ENCODE measurements around the gene CORO2A. TPM values are rescaled to one million over a fixed set of nuclear protein-coding genes. Genes with fewer than 3 reads are reported as not detected.
"Not testable (repeated sequence)": the region's sequence is repeated elsewhere in the genome, so short reads cannot be mapped to it uniquely, and the experiment has no call there.

The CORO2A gene
- total and polyA plus RNA-seq, 4 donors: 1.7 to 7.9 (median 5.1) TPM

DNA sequence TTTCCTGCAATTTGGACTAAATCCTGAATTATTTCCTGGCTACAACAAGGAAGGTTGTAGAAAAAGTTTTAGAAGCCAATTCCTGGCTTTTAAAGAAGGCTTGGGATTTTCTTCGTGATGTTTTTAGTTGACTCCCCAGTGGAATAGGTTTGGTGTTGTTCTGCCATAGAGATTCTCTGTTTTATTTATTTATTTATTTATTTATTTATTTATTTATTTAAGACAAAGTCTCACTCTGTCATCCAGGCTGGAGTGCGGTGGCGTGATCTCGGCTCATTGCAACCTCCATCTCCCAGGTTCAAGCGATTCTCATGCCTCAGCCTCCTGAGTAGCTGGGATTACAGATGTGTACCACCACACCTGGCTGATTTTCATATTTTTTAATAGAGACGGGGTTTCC lies 75.3 kb downstream of the CORO2A start:
- not testable (repeated sequence) for H3K27ac ChIP-seq (ENCODE audit: low read depth, low read length); H3K9me3 ChIP-seq (ENCODE audit: control insufficient read depth, insufficient read depth, low read length); DNase-seq (ENCODE audit: low read depth in 4 of 6, low spot score in 6 of 6); H3K27me3 ChIP-seq (ENCODE audit: control insufficient read depth, insufficient read depth, low read length); H3K36me3 ChIP-seq (ENCODE audit: control insufficient read depth, insufficient read depth, low read length); H3K4me3 ChIP-seq (ENCODE audit: low read depth, low read length)
- peaks cover 12% of the 10 kb centered on the region for H3K4me1 ChIP-seq (ENCODE audit: control insufficient read depth, insufficient read depth, low read length)
- WGBS (ENCODE audit: insufficient coverage): 89% methylated on average over 4 of the region's 6 CpGs

DNA sequence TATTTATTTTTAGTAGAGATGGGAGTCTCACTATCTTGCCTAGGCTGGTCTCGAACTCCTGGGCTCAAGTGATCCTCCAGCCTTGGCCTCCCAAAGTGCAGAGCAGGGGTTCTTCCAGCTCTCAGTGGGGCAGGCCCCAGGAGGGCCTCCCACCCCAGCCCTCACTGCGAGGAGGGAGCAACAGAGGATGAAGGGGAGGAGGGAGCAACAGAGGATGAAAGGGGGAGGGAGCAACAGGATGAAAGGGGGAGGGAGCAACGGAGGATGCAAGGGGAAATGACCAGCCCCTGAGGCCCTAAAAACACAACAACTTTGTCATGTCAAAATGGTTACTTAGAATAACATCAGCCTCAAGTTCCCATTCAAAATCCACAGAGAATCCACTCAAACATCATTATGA lies 83.4 kb downstream of the CORO2A start:
- H3K27ac ChIP-seq (ENCODE audit: low read depth, low read length): no peak overlapping the region
- H3K9me3 ChIP-seq (ENCODE audit: control insufficient read depth, insufficient read depth, low read length): no peaks in the 10 kb centered on the region
- WGBS (ENCODE audit: insufficient coverage): no CpG with 5 or more reads among the region's 3 CpGs
- peaks cover 7% of the 10 kb centered on the region for H3K36me3 ChIP-seq (ENCODE audit: control insufficient read depth, insufficient read depth, low read length)
- no peak overlapping the region for H3K4me3 ChIP-seq (ENCODE audit: low read depth, low read length)
- H3K27me3 ChIP-seq (ENCODE audit: control insufficient read depth, insufficient read depth, low read length): no peaks in the 10 kb centered on the region
- no peak for DNase-seq (ENCODE audit: low read depth in 4 of 6, low spot score in 6 of 6)
- no peaks in the 10 kb centered on the region for H3K4me1 ChIP-seq (ENCODE audit: control insufficient read depth, insufficient read depth, low read length)

DNA sequence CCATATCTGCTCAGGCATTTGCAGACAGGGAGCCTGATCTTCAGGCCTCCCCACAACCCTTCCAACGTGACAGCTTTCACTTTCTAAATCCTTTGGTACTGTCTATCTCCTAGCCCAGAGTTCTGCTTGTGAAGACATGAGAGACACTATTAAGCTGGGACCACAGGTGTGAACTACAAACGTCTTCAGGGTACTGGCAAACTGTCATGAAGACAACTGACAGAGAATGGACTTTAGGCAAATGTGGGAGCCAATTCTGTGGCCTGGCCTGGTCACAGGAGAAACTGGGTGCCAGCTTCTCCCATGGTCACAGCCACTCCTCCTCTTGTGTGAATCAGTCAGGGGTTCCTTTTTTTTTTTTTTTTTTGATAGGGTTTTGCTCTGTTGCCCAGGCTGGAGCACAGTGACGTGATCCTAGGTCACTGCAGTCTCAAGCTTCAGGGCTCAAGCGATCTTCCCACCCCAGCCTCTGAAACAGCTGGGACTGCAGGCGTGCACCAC lies 83.9 kb downstream of the CORO2A start:
- no peaks in the 10 kb centered on the region for H3K4me1 ChIP-seq (ENCODE audit: control insufficient read depth, insufficient read depth, low read length)
- H3K27me3 ChIP-seq (ENCODE audit: control insufficient read depth, insufficient read depth, low read length): no peaks in the 10 kb centered on the region
- no peaks in the 10 kb centered on the region for H3K9me3 ChIP-seq (ENCODE audit: control insufficient read depth, insufficient read depth, low read length)
- H3K36me3 ChIP-seq (ENCODE audit: control insufficient read depth, insufficient read depth, low read length): peaks cover 7% of the 10 kb centered on the region
- H3K4me3 ChIP-seq (ENCODE audit: low read depth, low read length): no peak overlapping the region
- WGBS (ENCODE audit: insufficient coverage): 72% methylated on average over 2 of the region's 5 CpGs
- no peak for DNase-seq (ENCODE audit: low read depth in 4 of 6, low spot score in 6 of 6)
- H3K27ac ChIP-seq (ENCODE audit: low read depth, low read length): no peak overlapping the region

DNA sequence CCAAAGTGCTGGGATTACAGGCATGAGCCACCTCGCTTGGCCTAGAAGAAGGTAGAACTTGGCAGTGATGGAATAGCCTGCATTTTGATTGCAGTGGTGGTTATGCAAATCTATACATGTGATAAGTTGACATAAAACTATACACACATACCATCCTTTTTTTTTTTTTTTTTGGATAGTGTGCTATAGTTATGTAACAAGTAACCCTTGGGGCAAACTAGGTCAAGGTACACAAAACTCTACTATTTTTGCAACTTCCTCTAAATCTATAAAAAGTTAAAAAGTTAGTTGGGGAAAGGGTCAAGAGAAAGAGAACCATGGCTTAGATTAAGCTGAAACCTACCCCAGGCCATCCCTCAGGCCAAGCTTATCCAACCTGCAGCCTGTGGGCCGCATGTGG lies 84.5 kb downstream of the CORO2A start:
- no peak for DNase-seq (ENCODE audit: low read depth in 4 of 6, low spot score in 6 of 6)
- peaks cover 7% of the 10 kb centered on the region for H3K36me3 ChIP-seq (ENCODE audit: control insufficient read depth, insufficient read depth, low read length)
- no peaks in the 10 kb centered on the region for H3K27me3 ChIP-seq (ENCODE audit: control insufficient read depth, insufficient read depth, low read length)
- H3K4me1 ChIP-seq (ENCODE audit: control insufficient read depth, insufficient read depth, low read length): no peaks in the 10 kb centered on the region
- no peak overlapping the region for H3K4me3 ChIP-seq (ENCODE audit: low read depth, low read length)
- H3K9me3 ChIP-seq (ENCODE audit: control insufficient read depth, insufficient read depth, low read length): no peaks in the 10 kb centered on the region
- H3K27ac ChIP-seq (ENCODE audit: low read depth, low read length): no peak overlapping the region
- WGBS (ENCODE audit: insufficient coverage): 100% methylated on average over 1 of the region's 2 CpGs

DNA sequence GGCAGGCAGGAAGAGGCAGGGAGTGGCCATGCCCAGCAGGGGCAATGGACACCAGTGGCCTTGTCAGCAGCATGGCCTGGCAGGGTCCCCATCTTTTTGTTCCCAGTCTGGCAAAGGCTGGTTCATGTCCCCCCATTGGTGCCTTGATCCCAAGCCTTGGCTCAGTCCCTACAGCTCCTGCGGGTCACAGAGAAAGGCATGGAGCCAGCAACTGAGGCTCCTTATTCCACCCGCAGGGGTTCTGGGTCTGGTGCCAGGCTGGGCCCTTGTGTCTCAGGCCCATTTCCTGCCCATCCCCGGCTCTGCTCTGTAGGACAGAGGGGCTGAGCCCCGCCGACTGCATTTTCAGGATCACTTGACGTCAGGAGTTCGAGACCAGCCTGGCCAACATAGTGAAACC lies 87.4 kb downstream of the CORO2A start:
- no peak for DNase-seq (ENCODE audit: low read depth in 4 of 6, low spot score in 6 of 6)
- Histone ChIP-seq H3K4me1 (ENCODE audit: control insufficient read depth, insufficient read depth, low read length) (no peaks in the 10 kb centered on the region), H3K9me3 (ENCODE audit: control insufficient read depth, insufficient read depth, low read length) (no peaks in the 10 kb centered on the region), H3K27ac (ENCODE audit: low read depth, low read length) (no peak overlapping the region), H3K4me3 (ENCODE audit: low read depth, low read length) (no peak overlapping the region), H3K36me3 (ENCODE audit: control insufficient read depth, insufficient read depth, low read length) (peaks cover 7% of the 10 kb centered on the region), H3K27me3 (ENCODE audit: control insufficient read depth, insufficient read depth, low read length) (no peaks in the 10 kb centered on the region)
- WGBS (ENCODE audit: insufficient coverage): 80% methylated on average over 7 of the region's 7 CpGs

DNA sequence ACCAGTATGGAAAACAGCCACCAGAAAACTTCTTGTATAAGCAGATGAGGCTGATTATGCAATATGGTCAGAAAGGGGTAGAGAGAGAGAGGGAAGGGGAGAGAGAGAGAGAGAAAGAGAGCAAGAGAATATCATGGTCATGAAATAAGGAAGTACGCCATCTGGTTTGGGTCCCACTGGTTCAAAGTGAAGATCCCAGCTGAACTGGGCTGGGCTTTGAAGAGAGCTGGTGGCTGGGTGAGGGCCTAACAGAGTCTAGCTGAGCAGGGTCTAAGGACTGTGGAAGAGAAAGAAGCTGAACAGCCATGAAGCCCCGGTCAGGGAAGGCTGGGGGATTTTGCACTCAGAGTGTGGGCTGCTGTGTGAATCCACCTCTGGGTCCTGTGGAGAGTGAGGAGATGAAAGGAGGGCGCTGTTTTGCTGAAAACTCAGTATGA lies 88.0 kb downstream of the CORO2A start:
- no peak for DNase-seq (ENCODE audit: low read depth in 4 of 6, low spot score in 6 of 6)
- Histone ChIP-seq H3K4me1 (ENCODE audit: control insufficient read depth, insufficient read depth, low read length) (no peaks in the 10 kb centered on the region), H3K27ac (ENCODE audit: low read depth, low read length) (no peak overlapping the region), H3K27me3 (ENCODE audit: control insufficient read depth, insufficient read depth, low read length) (no peaks in the 10 kb centered on the region), H3K36me3 (ENCODE audit: control insufficient read depth, insufficient read depth, low read length) (peaks cover 7% of the 10 kb centered on the region), H3K4me3 (ENCODE audit: low read depth, low read length) (no peak overlapping the region), H3K9me3 (ENCODE audit: control insufficient read depth, insufficient read depth, low read length) (no peaks in the 10 kb centered on the region)
- 91% methylated on average over 2 of the region's 3 CpGs for WGBS (ENCODE audit: insufficient coverage)

DNA sequence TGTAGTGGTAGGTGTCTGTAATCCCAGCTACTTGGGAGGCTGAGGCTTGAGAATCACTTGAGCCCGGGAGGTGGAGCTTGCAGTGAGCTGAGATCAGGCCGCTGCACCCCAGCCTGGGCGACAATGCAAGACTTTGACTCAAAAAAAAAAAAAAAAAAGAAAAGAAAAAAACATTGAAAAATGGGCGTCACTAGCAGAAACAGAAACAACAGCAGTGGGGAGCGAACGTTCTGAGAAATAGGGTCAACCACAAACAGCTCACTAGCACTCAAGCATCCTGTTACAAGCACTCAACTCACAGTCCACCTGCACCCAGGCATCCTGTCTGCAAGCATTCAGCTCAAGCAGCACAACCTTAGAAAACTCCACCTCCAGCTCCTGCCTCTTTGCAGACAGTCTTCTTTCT lies 90.6 kb downstream of the CORO2A start:
- H3K4me3 ChIP-seq (ENCODE audit: low read depth, low read length): no peak overlapping the region
- no peaks in the 10 kb centered on the region for H3K9me3 ChIP-seq (ENCODE audit: control insufficient read depth, insufficient read depth, low read length)
- no peaks in the 10 kb centered on the region for H3K4me1 ChIP-seq (ENCODE audit: control insufficient read depth, insufficient read depth, low read length)
- peaks cover 2% of the 10 kb centered on the region for H3K36me3 ChIP-seq (ENCODE audit: control insufficient read depth, insufficient read depth, low read length)
- H3K27me3 ChIP-seq (ENCODE audit: control insufficient read depth, insufficient read depth, low read length): no peaks in the 10 kb centered on the region
- DNase-seq (ENCODE audit: low read depth in 4 of 6, low spot score in 6 of 6): no peak
- 27% methylated on average over 6 of the region's 6 CpGs for WGBS (ENCODE audit: insufficient coverage)
- no peak overlapping the region for H3K27ac ChIP-seq (ENCODE audit: low read depth, low read length)

DNA sequence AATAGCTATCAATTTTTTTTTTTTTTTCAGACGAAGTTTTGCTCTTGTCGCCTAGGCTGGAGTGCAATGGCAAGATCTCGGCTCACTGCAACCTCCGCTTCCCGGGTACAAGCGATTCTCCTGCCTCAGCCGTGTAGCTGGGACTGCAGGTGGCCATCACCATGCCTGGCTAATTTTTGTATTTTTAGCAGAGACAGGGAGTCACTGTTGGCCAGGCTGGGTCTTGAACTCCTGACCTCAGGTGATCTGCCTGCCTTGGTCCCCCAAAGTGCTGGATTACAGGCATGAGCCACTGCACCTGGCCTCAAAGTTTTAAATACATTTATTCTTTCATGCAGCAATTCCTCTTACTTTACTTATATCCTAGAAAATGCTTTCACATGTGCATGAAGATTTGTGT lies 91.0 kb downstream of the CORO2A start:
- H3K4me1 ChIP-seq (ENCODE audit: control insufficient read depth, insufficient read depth, low read length): no peaks in the 10 kb centered on the region
- no peak overlapping the region for H3K4me3 ChIP-seq (ENCODE audit: low read depth, low read length)
- peaks cover 2% of the 10 kb centered on the region for H3K36me3 ChIP-seq (ENCODE audit: control insufficient read depth, insufficient read depth, low read length)
- no peaks in the 10 kb centered on the region for H3K27me3 ChIP-seq (ENCODE audit: control insufficient read depth, insufficient read depth, low read length)
- WGBS (ENCODE audit: insufficient coverage): 95% methylated on average over 6 of the region's 7 CpGs
- DNase-seq (ENCODE audit: low read depth in 4 of 6, low spot score in 6 of 6): no peak
- no peaks in the 10 kb centered on the region for H3K9me3 ChIP-seq (ENCODE audit: control insufficient read depth, insufficient read depth, low read length)
- no peak overlapping the region for H3K27ac ChIP-seq (ENCODE audit: low read depth, low read length)

DNA sequence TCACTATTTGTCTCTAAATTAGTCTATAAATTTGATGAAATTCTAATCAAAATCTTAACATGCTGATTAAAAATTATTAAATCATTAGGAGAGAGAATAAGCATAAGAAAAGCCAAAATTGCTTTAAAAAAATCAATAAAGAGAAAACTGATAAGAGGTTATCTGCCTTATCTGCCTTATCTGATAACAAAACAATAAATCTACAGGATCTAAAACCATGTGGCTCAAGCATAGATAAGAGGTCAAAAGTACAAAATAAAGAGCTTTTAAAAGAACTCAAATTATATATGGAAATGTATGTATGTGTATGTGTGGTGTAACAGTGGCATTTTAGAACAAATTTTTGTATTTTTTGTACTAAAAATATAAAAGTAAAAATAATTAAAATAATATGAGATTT lies 92.0 kb downstream of the CORO2A start:
- Histone ChIP-seq H3K9me3 (ENCODE audit: control insufficient read depth, insufficient read depth, low read length) (no peaks in the 10 kb centered on the region), H3K4me3 (ENCODE audit: low read depth, low read length) (no peak overlapping the region), H3K27me3 (ENCODE audit: control insufficient read depth, insufficient read depth, low read length) (no peaks in the 10 kb centered on the region), H3K27ac (ENCODE audit: low read depth, low read length) (no peak overlapping the region), H3K4me1 (ENCODE audit: control insufficient read depth, insufficient read depth, low read length) (no peaks in the 10 kb centered on the region), H3K36me3 (ENCODE audit: control insufficient read depth, insufficient read depth, low read length) (peaks cover 9% of the 10 kb centered on the region)
- DNase-seq (ENCODE audit: low read depth in 4 of 6, low spot score in 6 of 6): no peak

DNA sequence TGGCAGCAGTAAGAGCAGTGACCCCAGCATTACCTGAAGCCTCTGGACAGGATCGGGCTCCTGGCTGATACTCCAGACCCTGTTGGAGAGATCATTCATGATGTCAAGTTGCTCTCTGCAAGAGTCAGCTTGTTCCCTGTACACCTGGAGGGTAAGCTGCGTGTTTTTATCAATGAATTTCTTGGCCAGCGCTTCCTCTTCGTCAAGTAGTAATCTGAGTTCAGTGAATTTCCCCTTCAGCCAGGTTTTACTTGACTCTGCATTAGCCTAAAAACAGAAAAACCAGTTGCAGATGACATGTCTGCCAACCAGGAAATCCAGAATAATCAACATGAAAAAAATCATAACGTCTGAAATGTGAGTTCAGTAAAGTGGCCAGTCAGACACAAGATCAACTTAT lies 92.5 kb downstream of the CORO2A start:
- Histone ChIP-seq H3K4me3 (ENCODE audit: low read depth, low read length) (no peak overlapping the region), H3K4me1 (ENCODE audit: control insufficient read depth, insufficient read depth, low read length) (no peaks in the 10 kb centered on the region), H3K36me3 (ENCODE audit: control insufficient read depth, insufficient read depth, low read length) (peaks cover 14% of the 10 kb centered on the region), H3K27ac (ENCODE audit: low read depth, low read length) (no peak overlapping the region), H3K27me3 (ENCODE audit: control insufficient read depth, insufficient read depth, low read length) (no peaks in the 10 kb centered on the region), H3K9me3 (ENCODE audit: control insufficient read depth, insufficient read depth, low read length) (no peaks in the 10 kb centered on the region)
- 95% methylated on average over 4 of the region's 5 CpGs for WGBS (ENCODE audit: insufficient coverage)
- no peak for DNase-seq (ENCODE audit: low read depth in 4 of 6, low spot score in 6 of 6)

Measured in spinal cord (tissue), 10 donors.